CD4-positive, alpha-beta T cell (primary cell): ENCODE data around the gene LHFPL4. TPM values are rescaled to one million over a fixed set of nuclear protein-coding genes. Genes with fewer than 3 reads are reported as not detected.
"Not testable (repeated sequence)": the region's sequence is repeated elsewhere in the genome, so short reads cannot be mapped to it uniquely, and the experiment has no call there.

Source experiments
- ATAC-seq: fragments of 200-7000 bp; cut with Tn5 transposase; one replicate; pipeline ENCODE4 v1.10.0; 2022; ENCODE audit warnings: mild to moderate bottlenecking; ENCODE audit not compliant: poor library complexity
- CTCF ChIA-PET: fragments of 350-600 bp; sonication (Branson Sonifier 250); formaldehyde crosslinking; loops from one replicate; lab custom pipeline; 2021; ENCODE audit warnings: antibody characterized with exemption, inconsistent platforms; lab: Charles Lee
- POLR2A ChIA-PET: fragments of 350-600 bp; sonication (Branson Sonifier 250); formaldehyde crosslinking; loops from one replicate; lab custom pipeline; 2021; ENCODE audit warnings: antibody characterized with exemption, inconsistent platforms; lab: Charles Lee
- DNase-seq, 14 experiments: peaks; one replicate each; pipeline ENCODE4 v3.0.0-alpha.2; 2013 to 2020; ENCODE audit warnings: mixed read lengths in 2 of 14
- H3K27ac ChIP-seq, 2 donors: one replicate each; pipeline versions ENCODE4 v1.5.1 to v1.7.0; 2013; ENCODE audit warnings: low read length in 2 of 2, low read depth in 1 of 2, mild to moderate bottlenecking in 1 of 2
- H3K27me3 ChIP-seq, 2 experiments: 1 replicate in 1 of 2; 2 replicates in 1 of 2; pipeline versions ENCODE4 v1.6.1 to v1.7.0; 2013; ENCODE audit warnings: low read length in 2 of 2, control low read depth in 1 of 2, mild to moderate bottlenecking in 1 of 2, moderate library complexity in 1 of 2; ENCODE audit not compliant: insufficient read depth in 2 of 2, control insufficient read depth in 1 of 2
- H3K36me3 ChIP-seq: one replicate; pipeline ENCODE4 v1.6.1; 2013; ENCODE audit warnings: low read length, control low read depth; ENCODE audit not compliant: insufficient read depth
- H3K4me1 ChIP-seq: one replicate; pipeline ENCODE4 v1.6.1; 2013; ENCODE audit warnings: low read length, control low read depth; ENCODE audit not compliant: insufficient read depth
- H3K4me3 ChIP-seq: one replicate; pipeline ENCODE4 v1.5.1; 2013; ENCODE audit warnings: mild to moderate bottlenecking, low read length, moderate library complexity
- H3K9me3 ChIP-seq, 2 experiments: 1 replicate in 1 of 2; 2 replicates in 1 of 2; pipeline versions ENCODE4 v1.6.1 to v1.7.0; 2013; ENCODE audit warnings: low read length in 2 of 2, mild to moderate bottlenecking in 2 of 2, control low read depth in 1 of 2, moderate library complexity in 1 of 2; ENCODE audit not compliant: control insufficient read depth in 1 of 2, insufficient read depth in 1 of 2
- H3K27ac Mint-ChIP-seq: one replicate; pipeline ENCODE4 v1.8.0; 2020; ENCODE audit warnings: mixed read lengths
- H3K27me3 Mint-ChIP-seq: one replicate; pipeline ENCODE4 v1.8.0; 2021; ENCODE audit warnings: mixed read lengths
- H3K36me3 Mint-ChIP-seq: one replicate; pipeline ENCODE4 v1.8.0; 2021; ENCODE audit warnings: low read depth, mixed read lengths
- H3K4me1 Mint-ChIP-seq: one replicate; pipeline ENCODE4 v1.8.0; 2021; ENCODE audit warnings: low read depth, mixed read lengths
- H3K4me3 Mint-ChIP-seq: one replicate; pipeline ENCODE4 v1.8.0; 2020; ENCODE audit warnings: mild to moderate bottlenecking, mixed read lengths
- H3K9me3 Mint-ChIP-seq: one replicate; pipeline ENCODE4 v1.8.0; 2020; ENCODE audit warnings: mixed read lengths
- intact Hi-C, 2 experiments: fragments of 100-400 bp; cut with DNase I in 1 of 2; cut with micrococcal nuclease in 1 of 2; formaldehyde crosslinking; loops; one replicate each; pipeline versions ENCODE4 v1.15.1 to v1.9.0; 2023 to 2025; cut with DNase I, micrococcal nuclease
- total RNA-seq, 174 experiments: library from RNA in 2 of 174; stranded (reverse) in 2 of 174; gene quantifications; one replicate each; pipeline ENCODE4 v1.2.3 and lab custom pipeline; 2021 to 2026
- TF ChIP-seq, protein P1 (sequence below): fragments of 200-600 bp; IDR thresholded peaks from one replicate; pipeline ENCODE4 v1.8.0; 2022; ENCODE audit warnings: antibody characterized with exemption, mild to moderate bottlenecking

LHFPL4 gene
- total RNA-seq, 2 experiments from 2014 or later = not detected

DNA sequence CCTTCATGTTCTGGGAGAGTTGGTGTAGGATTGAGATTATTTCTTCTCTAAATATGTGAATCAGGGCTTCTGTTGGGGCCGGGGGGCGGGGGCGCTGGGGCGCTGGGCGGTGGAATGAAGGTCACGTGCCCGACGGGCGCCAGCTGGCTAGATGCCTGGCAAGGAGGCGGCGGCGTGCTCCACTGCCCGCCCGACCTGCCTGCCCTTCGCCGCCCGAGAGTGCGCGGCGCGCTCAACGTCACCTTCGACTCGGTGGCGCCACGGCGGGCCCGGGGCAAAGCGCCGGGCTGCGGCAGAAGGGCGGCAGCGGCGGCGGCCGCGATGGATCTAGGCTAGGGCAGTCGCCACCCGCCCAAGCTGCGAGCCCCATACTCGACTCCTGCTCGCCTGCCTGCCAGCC is 47.0 kb upstream of the LHFPL4 start:
- H3K27ac ChIP-seq = no peak overlapping the region
- TF ChIP-seq, protein P1, sequence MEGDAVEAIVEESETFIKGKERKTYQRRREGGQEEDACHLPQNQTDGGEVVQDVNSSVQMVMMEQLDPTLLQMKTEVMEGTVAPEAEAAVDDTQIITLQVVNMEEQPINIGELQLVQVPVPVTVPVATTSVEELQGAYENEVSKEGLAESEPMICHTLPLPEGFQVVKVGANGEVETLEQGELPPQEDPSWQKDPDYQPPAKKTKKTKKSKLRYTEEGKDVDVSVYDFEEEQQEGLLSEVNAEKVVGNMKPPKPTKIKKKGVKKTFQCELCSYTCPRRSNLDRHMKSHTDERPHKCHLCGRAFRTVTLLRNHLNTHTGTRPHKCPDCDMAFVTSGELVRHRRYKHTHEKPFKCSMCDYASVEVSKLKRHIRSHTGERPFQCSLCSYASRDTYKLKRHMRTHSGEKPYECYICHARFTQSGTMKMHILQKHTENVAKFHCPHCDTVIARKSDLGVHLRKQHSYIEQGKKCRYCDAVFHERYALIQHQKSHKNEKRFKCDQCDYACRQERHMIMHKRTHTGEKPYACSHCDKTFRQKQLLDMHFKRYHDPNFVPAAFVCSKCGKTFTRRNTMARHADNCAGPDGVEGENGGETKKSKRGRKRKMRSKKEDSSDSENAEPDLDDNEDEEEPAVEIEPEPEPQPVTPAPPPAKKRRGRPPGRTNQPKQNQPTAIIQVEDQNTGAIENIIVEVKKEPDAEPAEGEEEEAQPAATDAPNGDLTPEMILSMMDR = no peak
- Mint-ChIP-seq H3K4me3 (no peak overlapping the region), H3K4me1 (peaks cover 3% of the 10 kb centered on the region), H3K36me3 (peaks cover 5% of the 10 kb centered on the region), H3K9me3 (peaks cover 6% of the 10 kb centered on the region), H3K27me3 (peaks cover 62% of the 10 kb centered on the region), H3K27ac (no peak overlapping the region)
- CTCF ChIA-PET = no interaction called here
- peaks cover 23 to 30% of the 10 kb centered on the region in 2 experiments for H3K27me3 ChIP-seq
- intact Hi-C loops = no loop called here
- no peaks in the 10 kb centered on the region for H3K4me1 ChIP-seq
- peaks cover 6 to 12% of the 10 kb centered on the region in 2 experiments for H3K9me3 ChIP-seq
- POLR2A ChIA-PET = no interaction called here
- no peak for ATAC-seq
- H3K36me3 ChIP-seq = no peaks in the 10 kb centered on the region
- DNase-seq = no peak
- no peak overlapping the region for H3K4me3 ChIP-seq

DNA sequence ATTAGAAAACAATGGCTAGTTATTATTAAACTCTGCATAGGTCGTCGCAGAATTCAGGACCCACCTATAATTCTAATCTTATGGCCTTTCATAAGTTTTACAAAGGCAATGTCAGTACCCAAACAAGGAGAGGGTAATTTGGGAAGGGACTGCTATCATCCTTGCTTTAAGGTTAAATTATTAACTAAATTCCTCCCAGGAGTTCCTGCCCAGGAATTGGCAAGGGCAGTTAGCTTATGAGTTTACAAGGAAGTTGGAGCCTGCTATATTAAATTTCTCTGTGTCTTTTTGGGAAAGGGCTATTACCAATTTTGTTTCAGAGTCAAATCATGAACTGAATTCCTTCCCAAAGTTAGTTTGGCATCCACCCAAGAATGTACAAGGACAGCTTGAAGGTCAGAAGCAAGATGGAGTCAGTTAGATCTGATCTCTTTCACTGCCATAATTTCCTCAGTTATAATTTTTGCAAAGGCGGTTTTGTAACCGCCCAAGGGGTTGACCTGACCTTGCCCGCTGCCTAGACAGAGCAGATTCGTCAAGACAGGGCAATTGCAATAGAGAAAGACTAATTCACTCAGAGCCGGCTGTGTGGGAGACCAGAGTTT is 45.3 kb upstream of the LHFPL4 start:
- POLR2A ChIA-PET = no interaction called here
- H3K27me3 ChIP-seq = peaks cover 23 to 26% of the 10 kb centered on the region in 2 experiments
- Mint-ChIP-seq H3K4me3 (no peak overlapping the region), H3K9me3 (no peaks in the 10 kb centered on the region), H3K27me3 (peaks cover 58% of the 10 kb centered on the region), H3K36me3 (no peaks in the 10 kb centered on the region), H3K4me1 (peaks cover 3% of the 10 kb centered on the region), H3K27ac (no peak overlapping the region)
- ATAC-seq (no peak), DNase-seq (no peak)
- no peaks in the 10 kb centered on the region for H3K4me1 ChIP-seq
- CTCF ChIA-PET = no interaction called here
- no peaks in the 10 kb centered on the region for H3K36me3 ChIP-seq
- no peak overlapping the region for H3K27ac ChIP-seq
- TF ChIP-seq, protein P1 = no peak
- intact Hi-C loops = no loop called here
- peaks cover 0 to 11% of the 10 kb centered on the region in 2 experiments for H3K9me3 ChIP-seq
- H3K4me3 ChIP-seq = no peak overlapping the region

DNA sequence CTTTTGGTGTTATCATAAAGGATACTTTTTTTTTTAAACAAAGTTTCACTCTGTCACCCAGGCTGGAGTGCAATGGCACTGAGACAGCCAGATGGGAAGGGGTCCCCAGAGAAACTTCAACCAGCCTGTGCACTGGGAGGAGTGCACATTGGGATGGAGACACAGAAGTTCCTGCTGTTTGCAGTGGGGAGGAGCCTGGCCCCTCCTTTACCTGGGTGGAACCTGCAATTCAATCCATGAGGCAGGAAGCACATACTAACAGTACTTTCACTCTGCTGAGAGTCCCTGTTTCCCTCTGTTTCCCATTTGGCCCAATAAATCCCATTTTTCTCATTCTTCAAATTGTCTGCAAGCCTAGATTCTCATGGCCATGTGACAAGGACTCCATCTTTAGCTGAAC is 42.3 kb upstream of the LHFPL4 start:
- peaks cover 0 to 3% of the 10 kb centered on the region in 2 experiments for H3K9me3 ChIP-seq
- DNase-seq = no peak
- peaks cover 3% of the 10 kb centered on the region for H3K4me1 Mint-ChIP-seq
- H3K36me3 ChIP-seq = no peaks in the 10 kb centered on the region
- H3K27ac Mint-ChIP-seq = no peak overlapping the region
- H3K27me3 ChIP-seq = peaks cover 10 to 12% of the 10 kb centered on the region in 2 experiments
- CTCF ChIA-PET = no interaction called here
- no peak for ATAC-seq
- no peaks in the 10 kb centered on the region for H3K36me3 Mint-ChIP-seq
- POLR2A ChIA-PET = no interaction called here
- H3K4me3 Mint-ChIP-seq = no peak overlapping the region
- TF ChIP-seq, protein P1 = no peak
- peaks cover 40% of the 10 kb centered on the region for H3K27me3 Mint-ChIP-seq
- H3K9me3 Mint-ChIP-seq = no peaks in the 10 kb centered on the region
- no peak overlapping the region for H3K27ac ChIP-seq
- no peaks in the 10 kb centered on the region for H3K4me1 ChIP-seq
- intact Hi-C loops = no loop called here
- no peak overlapping the region for H3K4me3 ChIP-seq

DNA sequence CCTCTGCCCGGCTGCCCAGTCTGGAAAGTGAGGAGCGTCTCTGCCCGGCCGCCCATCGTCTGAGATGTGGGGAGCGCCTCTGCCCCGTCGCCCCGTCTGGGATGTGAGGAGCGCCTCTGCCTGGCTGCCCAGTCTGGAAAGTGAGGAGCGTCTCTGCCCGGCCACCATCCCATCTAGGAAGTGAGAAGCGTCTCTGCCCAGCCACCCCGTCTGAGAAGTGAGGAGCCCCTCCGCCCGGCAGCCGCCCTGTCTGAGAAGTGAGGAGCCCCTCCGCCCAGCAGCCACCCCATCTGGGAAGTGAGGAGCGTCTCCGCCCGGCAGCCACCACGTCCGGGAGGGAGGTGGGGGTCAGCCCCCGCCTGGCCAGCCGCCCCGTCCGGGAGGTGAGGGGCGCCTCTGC is 38.2 kb upstream of the LHFPL4 start:
- H3K4me1 Mint-ChIP-seq, H3K27ac Mint-ChIP-seq, H3K4me3 Mint-ChIP-seq, H3K27ac ChIP-seq, H3K4me3 ChIP-seq, H3K9me3 ChIP-seq, H3K36me3 Mint-ChIP-seq, DNase-seq, H3K27me3 ChIP-seq, CTCF ChIA-PET, intact Hi-C loops, POLR2A ChIA-PET, ATAC-seq, H3K36me3 ChIP-seq, H3K9me3 Mint-ChIP-seq, H3K4me1 ChIP-seq: not testable (repeated sequence)
- H3K27me3 Mint-ChIP-seq = peaks cover 33% of the 10 kb centered on the region
